T-helper 1 cell (primary cell): ENCODE measurements around the gene ABR.
"Not testable (repeated sequence)": the region's sequence is repeated elsewhere in the genome, so short reads cannot be mapped to it uniquely, and the experiment has no call there.

Source experiments
- DNase-seq, 5 donors: peaks; one replicate each; pipeline ENCODE4 v3.0.0-alpha.2; 2012 to 2020

ABR gene

DNA sequence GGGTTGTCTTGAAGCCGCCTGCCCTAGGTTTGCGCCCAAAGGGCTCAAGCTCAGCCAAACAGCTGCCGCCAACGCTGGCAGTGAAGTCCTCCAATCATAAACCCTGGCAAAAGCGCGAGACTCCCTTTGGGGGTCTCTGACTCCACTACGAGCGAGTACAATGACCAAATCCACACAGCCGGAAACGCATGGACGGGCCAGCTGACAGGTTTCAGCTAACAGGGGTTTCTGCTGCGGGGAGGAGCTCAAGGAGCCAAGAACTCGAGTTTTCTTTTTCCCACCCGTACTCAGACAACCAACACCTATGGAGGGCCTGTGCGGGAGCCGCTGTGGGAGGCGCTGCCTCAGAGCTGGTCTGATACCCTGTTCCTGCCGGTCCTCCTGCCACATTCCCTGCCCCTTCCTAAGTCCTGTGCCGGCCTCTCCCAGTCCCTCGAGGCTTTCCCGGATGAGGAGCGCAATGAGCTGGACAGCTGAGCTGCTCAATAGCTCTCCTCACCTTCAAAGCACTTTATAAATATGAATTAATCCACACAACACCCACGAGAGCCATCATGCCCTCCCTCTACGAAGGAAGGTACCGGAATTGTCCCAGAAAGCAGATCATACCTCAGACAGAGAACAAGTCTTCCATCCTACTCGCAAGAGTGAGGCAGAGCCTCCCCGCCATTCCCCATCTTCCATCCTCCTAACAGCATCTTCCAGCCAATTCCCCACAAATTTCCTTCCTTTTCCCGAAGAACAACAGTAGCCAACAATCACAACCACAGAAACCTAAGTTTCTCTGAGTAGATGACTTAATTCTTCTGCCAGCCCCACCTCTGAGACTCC is 6.1 kb downstream of the ABR start:
- DNase-seq: no peak

DNA sequence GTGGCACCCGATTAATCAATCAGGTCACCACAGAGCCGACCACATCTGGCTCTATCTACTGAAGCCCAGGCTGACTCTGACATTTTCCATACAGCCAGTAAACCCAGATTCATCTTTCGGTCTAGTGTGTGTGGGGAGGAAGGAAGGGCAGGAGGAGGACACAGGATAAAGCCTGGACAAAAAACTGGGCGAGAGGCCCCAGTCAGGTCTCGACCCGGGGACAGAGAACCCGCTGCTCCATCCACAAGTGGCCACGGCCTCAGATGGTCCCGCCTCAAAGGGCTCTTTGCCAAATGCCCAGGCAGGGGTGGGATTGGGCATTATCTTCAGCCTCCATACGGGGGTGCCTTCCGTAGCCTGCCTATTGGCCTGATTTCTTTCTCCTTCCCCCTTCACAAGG is 7.8 kb downstream of the ABR start:
- no peak for DNase-seq

DNA sequence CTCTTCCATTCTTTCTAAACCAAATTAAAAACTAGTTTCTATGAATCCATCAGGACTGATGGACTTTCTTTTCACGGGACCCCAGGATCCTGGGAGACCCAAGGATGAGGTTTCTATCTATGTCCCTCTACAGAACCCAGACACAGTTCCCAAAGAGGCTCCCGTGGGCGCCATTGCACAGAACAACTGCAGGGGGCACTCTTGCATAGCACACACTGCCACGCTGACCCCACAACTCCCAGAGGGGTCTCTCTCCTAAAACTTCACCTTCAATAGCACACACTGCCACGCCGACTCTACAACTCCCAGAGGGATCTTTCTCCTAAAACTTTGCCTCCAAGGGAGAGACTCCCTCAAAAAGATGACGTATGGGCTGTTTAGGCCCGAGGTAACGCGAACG is 9.0 kb downstream of the ABR start:
- no peak for DNase-seq

DNA sequence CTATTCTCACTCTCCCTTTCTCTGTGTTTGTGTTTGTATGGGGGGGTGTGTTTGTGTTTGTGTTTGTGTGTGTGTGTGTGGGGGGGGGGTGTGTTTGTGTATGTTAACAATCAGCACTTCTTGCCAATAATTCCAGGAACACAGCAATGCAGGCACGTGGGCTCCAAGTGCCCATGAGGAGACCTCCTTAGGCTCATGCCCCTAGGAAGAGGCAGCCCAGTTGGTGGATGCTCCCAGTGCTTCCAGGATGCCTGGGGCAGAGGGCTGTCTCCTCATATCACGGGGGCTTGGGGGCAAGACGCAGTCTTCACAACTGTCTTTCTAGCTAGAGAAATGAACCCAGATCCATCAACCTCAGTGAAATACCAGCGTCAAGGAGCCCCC is 9.9 kb downstream of the ABR start:
- no peak for DNase-seq

DNA sequence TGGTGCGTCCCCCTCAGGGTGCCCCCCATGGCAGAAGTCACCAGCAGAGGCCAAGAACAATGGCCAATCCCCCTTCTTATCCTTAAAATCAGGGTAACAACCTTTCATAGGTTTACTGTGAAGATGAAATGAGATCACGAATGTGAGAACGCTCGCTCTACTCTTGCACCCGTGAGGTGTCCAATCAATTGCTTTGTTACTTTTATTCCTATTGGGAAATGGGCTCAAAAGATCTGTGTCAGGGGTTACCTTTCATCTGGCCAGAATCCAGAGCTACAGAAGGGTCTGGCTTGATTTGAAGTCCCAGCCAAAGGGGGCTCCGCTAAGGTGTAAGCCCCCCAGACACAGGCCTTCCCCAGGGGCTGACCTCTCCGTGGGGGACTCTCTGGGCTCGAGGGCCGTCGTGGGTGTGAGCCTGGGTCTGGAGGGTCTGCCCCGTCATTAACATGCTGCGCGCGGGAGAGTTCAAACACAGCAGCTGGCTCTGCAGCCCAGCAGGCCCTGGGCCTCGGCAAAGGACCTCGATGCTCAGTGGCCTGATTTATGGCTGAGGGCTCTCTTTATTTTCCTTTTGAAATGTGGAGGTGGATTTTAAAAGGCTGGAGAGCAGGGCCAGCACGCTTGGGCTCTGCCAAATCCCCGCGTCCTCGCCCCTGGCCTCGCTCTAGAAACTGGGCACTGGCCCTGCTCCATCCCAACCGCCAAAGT is 10.4 kb downstream of the ABR start:
- DNase-seq: no peak

GRCh38 chr17:1168533-1169220 is 11.1 kb downstream of the ABR start:
- DNase-seq: no peak

DNA sequence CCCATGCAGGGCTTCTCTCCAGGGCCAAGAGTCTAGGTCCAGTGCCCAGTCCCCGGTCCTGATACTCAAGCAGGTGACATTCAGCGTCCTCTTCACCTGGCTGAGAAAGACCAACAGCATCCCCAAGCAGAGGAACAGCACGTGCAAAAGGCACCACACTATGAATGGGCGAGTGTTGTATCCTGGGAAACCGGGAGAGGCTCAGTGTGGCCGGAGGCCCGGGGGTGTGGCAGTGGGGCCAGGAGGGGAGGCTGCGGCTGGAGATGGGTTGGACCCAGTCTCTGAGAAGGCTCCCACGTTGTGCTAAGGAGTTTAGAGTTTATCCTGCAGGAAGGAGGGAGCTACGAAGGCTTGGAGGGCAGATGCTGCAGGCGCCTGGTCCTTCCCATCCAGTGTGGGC is 13.5 kb downstream of the ABR start:
- DNase-seq: no peak

DNA sequence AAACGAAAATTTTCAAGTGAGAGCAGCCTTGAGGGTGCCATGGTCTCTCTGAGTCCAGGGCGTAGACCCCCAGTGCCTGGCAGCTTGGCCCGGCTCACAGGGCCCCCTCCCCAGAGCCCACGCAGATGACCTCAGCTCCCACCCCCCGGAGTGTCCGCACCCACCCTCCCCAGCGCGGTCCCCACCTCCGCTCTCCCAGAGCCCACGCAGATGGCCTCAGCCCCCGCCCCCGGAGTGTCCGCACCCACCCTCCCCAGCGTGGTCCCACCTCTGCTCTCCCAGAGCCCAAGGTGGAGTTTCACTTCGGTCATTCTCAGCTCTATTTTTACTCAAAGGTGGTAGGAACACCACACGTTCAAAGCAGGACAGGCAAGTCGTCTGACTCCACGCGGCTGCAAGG is 13.9 kb downstream of the ABR start:
- no peak for DNase-seq

DNA sequence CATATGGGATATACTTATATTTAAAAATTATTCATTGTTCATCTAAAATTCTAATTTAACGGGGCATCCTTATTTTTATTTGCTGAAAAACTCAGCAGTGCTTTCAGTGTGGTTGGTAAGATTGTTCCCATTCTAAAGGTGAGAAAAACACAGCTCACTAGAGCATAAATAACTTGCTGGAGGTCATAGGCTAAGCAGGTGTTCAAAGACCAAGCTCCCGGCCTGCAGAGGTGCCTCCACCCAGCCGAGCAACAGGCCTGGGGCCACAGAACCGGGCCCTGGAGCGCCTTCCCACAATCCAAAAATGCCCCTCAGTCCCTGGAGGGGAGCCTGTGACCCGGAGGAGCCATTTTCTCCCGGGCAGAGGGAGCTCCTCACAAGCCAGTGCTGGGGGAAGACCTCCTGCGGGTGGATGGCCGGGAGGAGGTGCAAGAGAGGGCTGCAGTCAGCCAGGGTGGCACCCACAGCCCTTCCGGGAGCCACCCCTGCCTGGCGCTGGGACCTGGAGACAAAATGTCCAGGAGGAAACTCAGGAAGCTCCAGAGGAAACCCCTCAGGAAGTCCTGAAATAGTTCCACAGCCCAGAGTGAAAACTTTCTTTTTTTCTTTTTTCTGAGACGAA is 14.7 kb downstream of the ABR start:
- no peak for DNase-seq

DNA sequence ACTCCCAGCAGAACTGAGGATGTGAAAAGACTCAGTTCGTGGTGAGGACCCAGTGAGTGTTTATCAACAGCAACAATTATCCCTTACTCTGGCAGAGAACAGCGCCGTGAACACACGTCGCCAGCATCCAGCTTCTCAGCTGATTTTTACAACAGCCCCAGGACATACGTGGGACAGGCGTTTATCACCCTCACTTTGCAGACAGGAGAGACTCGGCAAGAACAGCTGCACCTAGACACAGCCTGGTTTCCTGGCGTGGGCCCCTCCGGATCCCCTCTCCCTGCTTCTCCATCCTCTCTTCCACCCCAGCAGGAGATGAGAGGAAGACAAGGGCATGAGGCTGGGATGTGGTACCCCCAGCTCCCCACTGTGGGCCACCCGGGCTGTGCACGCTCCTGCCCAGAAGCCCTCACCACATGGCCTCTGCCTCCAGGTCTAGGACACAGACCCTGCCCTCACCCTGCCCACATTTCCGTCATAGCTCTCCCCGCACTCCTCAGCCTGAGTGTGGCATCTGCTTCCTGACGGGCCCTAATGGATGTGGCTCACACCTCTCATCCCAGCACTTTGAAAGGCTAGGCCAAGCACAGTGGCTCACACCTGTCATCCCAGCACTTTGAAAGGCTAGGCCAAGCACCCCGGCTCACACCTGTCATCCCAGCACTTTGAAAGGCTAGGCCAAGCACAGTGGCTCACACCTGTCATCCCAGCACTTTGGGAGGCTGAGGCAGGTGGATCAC is 17.5 kb downstream of the ABR start:
- no peak for DNase-seq

- DNase-seq: no peak
Observed at GRCh38 chr17:1160591-1161390, 19.0 kb downstream of the ABR start.

GRCh38 chr17:1159431-1160180 is 20.2 kb downstream of the ABR start:
- no peak for DNase-seq

DNA sequence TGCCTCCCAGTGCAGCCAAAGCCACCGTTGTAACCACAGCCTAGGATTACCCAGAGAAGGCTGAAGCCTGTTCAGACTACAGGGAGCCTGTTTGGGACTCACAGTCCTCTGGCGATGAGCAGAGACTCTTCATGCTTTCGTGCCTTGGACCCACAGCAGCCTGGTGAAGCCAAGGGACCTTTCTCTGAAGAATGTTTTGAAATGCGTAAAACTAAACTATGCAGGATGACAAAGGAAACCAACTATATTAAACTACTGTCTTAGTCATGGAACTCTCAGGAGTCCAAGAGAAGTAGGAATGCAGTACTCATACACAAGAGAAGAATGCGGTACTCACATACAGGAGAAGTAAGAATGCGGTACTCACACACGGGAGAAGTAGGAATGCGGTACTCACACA is 20.9 kb downstream of the ABR start:
- no peak for DNase-seq

- no peak for DNase-seq
Observed at GRCh38 chr17:1156864-1157263, 22.9 kb downstream of the ABR start.

- no peak for DNase-seq
Observed at GRCh38 chr17:1154704-1155103, 25.1 kb downstream of the ABR start.

DNA sequence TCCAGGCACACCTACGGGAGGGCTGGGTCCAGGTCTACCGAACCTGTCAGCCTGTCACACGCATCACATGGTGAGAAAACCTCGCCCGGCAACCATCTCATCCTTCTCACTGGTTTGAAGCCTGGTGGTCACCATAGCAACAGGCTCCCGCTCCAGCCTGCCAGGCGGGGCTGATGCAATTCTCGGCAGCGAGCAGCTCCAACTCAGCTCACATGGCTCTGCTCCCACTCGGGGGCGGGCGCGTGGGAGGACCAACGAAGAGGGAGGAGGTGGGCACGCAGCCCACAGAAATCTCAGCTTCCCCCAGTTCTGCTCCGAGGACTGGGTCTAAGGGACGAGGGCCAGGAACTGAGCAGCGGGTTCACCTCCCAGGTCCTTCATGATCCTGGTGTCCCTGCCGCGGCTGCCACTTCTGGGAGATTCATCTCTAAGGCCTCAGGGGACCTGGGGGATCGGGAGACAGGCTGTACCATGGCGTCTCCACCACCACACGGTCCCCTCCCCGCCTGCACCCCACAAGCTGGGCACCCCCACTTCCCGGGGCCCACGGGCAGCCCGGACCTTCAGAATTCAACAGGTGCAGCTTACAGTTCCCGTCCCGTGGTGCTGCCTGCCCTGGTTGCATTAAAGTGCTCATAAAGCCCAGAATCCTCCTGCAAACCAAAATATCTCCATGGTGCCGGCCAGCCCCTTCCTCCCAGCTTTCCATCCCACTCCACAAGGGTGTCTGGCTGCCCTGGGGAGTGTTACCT is 25.8 kb downstream of the ABR start:
- DNase-seq: no peak

- DNase-seq: not testable (repeated sequence)
Observed at GRCh38 chr17:1152582-1152981, 27.2 kb downstream of the ABR start.

DNA sequence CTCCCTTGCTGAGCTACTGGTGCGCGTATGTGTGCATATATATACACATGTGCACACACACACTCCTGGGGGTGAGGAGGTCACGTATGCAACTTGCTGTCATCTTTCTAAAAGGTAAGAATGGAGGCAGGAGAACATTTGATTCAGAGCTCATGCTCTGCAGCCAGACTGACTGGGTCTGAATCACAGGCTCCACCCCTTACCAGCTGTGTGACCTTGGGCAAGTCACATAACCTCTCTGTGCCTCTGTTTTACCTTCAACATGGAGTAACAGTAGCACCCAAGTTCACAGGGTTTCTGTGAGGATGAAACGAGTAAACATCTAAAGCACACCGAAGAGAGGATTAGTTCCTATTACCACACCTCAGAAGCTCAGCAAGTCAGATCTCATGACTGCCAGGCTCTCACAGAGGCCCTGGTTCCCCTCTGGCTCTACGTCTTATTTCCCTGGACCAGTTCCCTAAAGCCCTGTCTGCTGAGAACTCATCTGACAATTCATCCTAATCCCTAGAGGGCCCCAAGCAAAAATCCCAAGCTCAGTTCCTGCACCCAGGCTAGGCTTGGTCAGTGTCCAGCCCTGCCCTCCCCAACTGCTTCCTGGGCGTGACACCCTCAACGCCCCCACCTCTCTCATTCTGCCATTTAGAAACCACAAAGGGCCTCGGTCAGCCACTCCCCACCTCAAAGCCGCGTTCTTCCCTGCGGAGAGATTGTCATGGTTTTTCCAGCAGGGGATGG is 28.7 kb downstream of the ABR start:
- DNase-seq: no peak

- DNase-seq: no peak
Observed at GRCh38 chr17:1149869-1150268, 29.9 kb downstream of the ABR start.

DNA sequence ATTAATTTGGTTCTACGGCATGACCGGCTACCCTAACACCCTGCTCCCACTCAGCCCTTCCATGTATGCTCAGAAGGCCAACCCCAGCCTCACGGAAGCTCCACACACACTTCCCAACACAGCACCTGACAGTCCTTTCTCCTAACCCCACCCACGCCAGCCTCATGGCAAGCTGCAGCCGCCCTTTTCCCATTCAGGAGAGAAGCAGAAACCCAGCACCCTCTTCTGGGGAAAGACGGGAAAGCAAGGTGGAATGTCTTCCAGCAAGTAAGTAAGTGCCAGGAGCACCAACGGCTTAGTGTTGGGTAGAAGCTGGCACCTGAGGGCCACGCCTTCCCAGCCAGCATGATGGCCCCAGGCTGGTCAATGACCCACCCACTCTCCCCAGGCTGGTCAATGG is 32.1 kb downstream of the ABR start:
- DNase-seq: no peak
